Coronary artery (tissue), 2 donors: ENCODE results near the gene KRT81.

ENCODE experiments used
- DNase-seq: peaks from one replicate; pipeline ENCODE4 v3.0.0-alpha.2; 2017; ENCODE audit warnings: low spot score
- H3K27ac ChIP-seq, 2 donors: fragments of 200-600 bp; sonication (generic); one replicate each; pipeline ENCODE4 v1.5.1; 2016 to 2019
- H3K4me3 ChIP-seq: fragments of 200-600 bp; sonication (generic); 2 replicates; pipeline ENCODE4 v1.5.1; 2016; ENCODE audit warnings: mild to moderate bottlenecking, moderate library complexity
- TF ChIP-seq, protein P1 (sequence below): fragments of 200-600 bp; sonication (generic); IDR thresholded peaks from one replicate; pipeline ENCODE4 v1.5.1; 2019; ENCODE audit warnings: antibody characterized with exemption

Gene KRT81

DNA sequence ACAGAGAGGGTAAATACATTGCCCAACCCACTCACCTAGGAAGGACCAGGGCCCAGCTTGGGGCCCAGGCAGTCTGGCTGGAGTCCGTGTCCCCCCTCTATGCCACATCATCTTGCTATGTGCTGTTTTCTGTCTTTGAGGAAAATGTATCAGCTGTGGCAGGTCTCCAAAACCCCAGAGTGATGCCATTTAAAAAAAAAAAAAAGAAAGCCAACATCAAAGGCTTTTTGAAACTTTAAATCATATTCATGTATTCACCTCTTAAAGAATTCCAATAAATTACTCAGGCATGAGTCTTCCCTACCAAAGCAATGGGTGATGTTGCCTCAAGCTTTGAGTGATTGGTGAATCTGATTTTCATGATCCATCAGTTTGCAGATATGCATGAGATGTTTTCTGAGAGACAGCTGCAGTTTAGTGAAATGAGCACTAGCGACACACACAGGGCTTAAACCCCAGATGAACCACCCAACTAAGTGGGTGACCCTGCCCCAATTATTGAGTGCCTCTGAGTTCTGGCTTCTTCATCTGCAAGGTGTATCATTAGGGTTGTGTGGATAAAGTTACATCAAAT is 6.1 kb downstream of the KRT81 start:
- Histone ChIP-seq H3K27ac (no peak overlapping the region), H3K4me3 (no peak overlapping the region)
- TF ChIP-seq, protein P1, sequence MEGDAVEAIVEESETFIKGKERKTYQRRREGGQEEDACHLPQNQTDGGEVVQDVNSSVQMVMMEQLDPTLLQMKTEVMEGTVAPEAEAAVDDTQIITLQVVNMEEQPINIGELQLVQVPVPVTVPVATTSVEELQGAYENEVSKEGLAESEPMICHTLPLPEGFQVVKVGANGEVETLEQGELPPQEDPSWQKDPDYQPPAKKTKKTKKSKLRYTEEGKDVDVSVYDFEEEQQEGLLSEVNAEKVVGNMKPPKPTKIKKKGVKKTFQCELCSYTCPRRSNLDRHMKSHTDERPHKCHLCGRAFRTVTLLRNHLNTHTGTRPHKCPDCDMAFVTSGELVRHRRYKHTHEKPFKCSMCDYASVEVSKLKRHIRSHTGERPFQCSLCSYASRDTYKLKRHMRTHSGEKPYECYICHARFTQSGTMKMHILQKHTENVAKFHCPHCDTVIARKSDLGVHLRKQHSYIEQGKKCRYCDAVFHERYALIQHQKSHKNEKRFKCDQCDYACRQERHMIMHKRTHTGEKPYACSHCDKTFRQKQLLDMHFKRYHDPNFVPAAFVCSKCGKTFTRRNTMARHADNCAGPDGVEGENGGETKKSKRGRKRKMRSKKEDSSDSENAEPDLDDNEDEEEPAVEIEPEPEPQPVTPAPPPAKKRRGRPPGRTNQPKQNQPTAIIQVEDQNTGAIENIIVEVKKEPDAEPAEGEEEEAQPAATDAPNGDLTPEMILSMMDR, result no peak
- DNase-seq, result peak; percentile 5

DNA sequence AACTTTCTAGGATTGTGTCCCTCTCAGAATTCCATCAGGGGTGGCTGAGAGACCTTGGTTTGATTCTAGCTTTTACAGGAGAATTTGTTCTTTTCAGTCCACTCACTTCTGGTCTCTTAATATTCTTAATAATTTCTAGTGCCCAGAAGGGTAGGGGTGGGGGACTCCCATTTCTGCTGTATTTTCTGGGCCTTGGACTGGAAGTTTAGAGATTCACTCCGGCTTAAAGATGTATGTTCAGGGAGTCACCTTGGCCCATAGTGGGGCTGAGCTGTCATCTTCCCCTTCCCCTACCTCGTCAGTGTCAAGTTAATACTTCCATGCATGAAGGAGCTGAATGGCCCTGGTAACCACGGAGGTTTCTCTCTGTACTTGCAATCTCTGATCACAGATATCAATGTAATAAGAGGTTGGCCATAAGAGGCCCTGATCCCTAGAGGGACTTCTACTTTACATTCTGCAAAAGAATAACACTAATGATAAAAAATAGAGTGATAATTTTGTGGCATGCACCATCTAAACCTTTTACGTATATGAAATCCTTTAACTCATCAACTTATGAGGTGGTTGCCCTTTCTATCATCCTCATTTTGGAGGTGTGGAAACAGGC is 6.7 kb downstream of the KRT81 start:
- DNase-seq, result no peak
- TF ChIP-seq, protein P1, result no peak
- H3K27ac ChIP-seq, result no peak overlapping the region
- no peak overlapping the region for H3K4me3 ChIP-seq

DNA sequence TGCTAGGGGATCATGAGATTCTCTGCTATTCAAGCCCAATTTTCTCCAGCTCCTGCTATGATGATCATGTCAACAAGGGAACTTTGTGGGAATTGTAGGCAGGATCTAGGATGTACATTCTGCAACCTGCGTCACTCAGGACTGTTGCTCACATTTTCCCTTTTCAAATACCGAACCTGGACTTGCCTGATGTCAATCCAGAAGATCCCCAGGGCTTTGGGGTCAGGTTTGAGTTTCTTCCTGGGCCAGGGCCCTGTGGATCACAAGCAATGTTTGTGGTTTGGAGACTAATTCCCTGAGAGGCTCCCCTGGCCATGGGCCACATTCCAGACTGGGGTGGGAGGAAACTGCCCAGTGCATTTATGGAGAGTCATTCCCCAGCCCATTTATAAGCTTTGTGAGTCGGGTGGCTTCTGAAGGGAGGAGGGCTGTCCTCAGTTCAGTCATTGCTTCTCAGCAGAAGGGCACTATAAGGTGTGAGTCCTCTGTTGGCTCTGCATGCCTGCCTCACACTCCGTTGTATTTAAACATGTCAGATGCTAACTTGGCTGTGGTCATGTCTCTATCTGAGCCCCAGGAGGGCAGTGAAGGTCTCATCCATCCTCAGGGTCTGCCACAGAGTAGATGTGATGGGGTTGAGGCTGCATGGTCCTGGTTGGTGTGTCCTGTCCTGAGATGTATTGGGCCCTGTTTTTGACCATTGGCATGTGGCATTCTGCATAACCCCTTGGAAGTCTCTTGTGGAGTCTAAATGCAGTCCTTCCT is 10.4 kb downstream of the KRT81 start:
- H3K4me3 ChIP-seq, result no peak overlapping the region
- TF ChIP-seq, protein P1, result no peak
- peak overlapping the region; percentile 85 to 96 for H3K27ac ChIP-seq
- peak; percentile 97 for DNase-seq

DNA sequence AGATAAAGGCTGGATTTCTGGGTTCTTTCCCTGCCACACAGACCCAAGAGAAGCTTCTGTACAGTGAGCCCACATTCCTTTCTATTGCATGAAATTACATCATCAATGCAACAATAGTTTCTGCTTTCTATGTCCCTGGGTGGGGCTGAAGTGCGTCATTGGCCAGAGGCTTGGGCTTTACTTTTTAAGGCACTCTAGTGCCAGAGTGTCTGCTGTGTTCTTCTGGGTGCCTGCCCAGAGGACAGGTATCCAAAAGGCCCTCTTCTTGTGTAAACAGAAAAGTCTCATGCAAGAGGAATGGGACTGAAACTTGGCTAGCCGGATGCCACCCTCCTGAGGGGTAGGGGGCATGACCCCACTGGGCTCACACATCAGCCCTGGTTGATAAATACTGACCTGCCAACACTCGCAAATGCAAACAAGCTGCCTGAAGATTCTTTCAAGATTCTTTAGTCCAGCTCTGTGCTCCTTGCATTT is 11.0 kb downstream of the KRT81 start:
- TF ChIP-seq, protein P1, result no peak
- Histone ChIP-seq H3K27ac (peak overlapping the region; percentile 85 to 96), H3K4me3 (no peak overlapping the region)
- DNase-seq, result peak; percentile 92

DNA sequence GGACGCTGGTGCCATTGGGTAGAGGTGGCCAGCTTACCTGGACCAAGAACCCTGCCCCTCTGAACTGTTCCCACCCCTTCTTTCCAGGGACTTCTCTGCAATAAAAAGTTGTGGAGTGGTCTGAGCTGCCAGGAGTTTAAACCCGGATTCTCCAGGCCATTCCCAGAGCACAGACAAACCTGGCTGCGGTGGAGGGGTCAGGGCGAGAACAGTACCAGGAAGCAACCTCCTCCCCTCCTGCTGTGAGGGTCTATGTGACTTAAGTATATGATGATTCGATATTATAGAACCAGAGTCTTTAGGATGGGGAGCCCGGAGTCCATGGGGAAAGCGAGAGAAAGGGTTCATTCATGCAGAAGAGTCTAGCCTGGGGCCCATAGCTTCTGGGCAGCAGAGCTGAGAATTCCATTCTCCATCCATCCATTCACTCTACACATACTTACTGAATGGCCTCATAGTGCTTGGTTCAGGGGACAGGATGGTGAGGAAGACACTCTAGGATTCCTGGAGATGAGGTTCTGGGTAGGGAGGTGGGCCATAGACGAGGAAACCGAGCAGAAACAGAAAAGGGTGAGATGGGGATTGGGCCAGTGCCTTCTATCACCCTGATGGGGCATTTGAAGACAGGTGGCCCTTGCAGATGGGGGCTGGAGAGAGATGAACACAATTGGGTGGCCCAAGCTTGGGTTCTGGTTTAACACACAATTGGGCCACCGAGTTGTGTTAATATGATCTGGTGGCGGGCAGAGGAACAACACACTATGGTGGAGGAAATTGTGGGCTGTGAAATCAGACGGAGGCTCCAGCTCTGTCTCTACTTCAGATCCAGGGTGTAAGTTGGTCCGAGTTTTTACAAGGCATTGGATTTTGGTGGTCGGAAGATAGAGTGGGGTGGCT is 11.7 kb downstream of the KRT81 start:
- Histone ChIP-seq H3K27ac (peak overlapping the region; percentile 85 to 96), H3K4me3 (peak overlapping the region; percentile 62)
- DNase-seq, result no peak
- TF ChIP-seq, protein P1, result no peak

DNA sequence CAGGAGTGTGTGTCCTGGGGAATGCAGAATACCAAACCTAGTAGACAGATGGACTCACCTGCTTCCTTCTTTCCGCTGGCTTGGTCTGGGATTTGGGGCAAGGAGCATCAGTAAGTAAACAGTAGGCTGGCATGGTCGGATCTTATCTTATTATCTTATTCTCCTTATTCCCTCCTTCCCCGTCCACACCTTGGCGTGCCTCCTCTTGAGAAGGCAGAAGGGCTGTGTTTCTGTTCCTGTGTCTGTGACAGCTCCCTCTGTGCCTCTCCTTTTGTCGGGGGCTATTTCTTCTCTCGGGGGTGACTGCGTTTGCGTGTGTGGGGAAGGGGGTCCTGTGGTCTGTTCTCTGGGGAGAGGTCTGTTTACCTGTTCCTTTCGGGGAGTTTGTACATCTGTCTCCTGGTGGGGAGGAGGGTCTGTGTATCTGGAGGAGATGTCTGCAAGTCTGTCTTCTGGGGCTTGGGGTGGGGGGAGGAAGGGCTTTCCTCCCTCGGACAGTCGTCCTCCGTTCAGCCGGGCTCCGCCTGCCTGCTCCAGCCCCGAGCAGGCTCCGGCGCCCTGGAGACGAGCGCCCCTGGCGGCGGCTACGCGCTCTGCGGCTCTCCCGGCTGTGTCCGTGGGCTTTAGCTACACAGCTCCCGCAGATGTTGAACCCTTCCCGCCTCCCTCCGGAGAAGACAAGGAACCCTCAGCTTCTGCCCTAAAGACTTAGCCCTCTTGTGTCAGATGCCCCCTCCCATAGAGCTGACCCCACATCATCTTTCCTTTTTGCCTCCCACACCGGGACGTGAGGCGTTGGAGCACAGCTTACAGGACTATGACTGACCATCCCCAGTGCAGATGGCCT is 12.5 kb downstream of the KRT81 start:
- DNase-seq, result peak; percentile 83
- Histone ChIP-seq H3K4me3 (peak overlapping the region; percentile 62), H3K27ac (peak overlapping the region; percentile 85 to 96)
- TF ChIP-seq, protein P1, result peak; percentile 99
